CD4-positive, alpha-beta T cell treated with Interleukin-4 for 4 hours (primary cell): ENCODE measurements around the gene MAST3.
"Not testable (repeated sequence)": the region's sequence is repeated elsewhere in the genome, so short reads cannot be mapped to it uniquely, and the experiment has no call there.

Experiments used
- DNase-seq: peaks from one replicate; pipeline ENCODE4 v3.0.0-alpha.2; 2020

MAST3 gene

DNA sequence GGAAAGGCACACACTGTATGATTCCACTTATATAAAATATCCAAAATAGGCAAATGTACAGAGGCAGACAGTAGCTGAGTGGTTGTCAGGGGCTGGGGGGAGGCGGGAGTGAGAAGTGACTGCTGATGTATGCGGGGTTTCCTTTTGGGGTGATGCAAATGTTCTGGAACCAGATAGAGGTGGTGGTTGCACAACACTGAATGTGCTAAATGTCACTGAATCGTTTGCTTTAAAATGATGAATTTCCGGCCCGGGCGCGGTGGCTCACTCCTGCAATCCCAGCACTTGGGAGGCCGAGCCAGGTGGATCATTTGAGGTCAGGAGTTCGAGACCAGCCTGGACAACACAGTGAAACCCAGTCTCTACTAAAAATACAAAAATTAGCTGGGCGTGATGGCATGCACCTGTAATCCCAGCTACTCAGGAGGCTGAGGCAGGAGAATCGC lies 8.5 kb upstream of the MAST3 start:
- peak; percentile 79 for DNase-seq

DNA sequence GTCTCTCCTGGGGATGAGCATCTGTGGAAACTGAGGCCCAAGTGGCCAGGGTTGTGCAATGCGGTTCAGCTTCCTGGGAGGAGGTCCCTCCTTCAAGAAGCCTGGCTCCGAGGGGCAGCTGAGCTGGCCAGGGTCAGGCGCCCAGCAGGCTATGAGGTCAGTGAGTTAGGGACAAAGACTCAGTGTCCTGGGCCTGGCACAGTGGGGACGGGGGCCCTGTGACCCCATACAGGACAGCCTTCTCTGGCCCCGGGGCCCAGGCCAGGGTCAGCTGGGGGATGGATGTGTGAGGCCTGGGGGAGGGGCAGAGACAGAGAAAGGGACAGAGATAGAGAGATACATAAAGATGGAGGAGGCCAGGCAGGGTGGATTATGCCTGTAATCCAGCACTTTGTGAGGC lies 7.9 kb upstream of the MAST3 start:
- no peak for DNase-seq

DNA sequence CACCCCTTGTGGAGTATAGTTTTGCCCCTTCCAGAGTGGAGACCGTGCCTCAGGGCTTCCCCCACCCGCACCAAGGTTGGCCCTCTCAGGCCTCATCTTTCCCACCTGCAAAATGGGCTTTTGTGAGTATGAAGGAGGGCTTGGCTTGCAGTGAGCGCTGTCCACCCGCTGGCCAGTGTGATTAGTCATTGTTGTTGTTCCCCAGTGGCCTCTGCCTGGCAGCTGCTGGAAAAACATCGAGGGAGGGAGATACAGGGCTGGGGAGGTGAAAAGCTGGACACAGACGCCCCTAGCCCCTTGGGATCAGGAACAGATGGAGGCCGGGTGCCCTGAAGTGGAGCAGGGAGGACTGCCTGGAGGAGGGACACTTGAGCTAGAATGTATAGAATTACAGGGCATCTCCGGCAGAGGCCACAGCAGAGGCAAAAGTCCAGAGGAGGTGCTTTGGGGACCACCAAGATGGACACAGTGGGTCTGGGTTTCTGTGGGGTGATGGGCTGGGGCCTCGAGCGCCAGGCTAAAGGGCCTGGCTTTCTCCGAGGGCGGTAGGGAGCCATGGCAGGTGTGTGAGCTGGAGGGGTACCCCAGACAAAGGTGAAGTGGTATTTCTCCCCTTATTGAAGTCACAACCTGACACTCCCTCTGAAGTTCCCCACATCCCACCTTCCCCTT lies 6.9 kb upstream of the MAST3 start:
- no peak for DNase-seq

DNA sequence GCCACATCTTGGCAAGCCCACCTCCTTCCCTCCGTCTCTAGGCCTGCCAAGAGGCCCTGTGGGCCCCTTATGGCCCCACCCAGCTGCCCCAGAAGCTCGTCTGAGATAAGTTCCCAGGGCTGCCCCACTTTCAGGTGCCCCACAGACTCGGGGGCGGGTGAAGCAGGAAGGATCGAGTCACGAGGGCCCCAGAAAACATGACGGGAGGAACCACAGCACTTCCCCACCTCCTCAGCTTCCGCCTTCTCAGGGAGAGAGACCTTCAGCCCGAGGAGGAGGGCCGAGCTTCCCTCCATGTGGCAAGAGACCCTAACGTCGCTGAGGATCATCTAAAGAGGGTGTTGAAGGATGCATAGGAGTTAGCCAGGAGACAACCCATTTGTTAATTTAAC lies 6.4 kb upstream of the MAST3 start:
- DNase-seq: peak; percentile 86

DNA sequence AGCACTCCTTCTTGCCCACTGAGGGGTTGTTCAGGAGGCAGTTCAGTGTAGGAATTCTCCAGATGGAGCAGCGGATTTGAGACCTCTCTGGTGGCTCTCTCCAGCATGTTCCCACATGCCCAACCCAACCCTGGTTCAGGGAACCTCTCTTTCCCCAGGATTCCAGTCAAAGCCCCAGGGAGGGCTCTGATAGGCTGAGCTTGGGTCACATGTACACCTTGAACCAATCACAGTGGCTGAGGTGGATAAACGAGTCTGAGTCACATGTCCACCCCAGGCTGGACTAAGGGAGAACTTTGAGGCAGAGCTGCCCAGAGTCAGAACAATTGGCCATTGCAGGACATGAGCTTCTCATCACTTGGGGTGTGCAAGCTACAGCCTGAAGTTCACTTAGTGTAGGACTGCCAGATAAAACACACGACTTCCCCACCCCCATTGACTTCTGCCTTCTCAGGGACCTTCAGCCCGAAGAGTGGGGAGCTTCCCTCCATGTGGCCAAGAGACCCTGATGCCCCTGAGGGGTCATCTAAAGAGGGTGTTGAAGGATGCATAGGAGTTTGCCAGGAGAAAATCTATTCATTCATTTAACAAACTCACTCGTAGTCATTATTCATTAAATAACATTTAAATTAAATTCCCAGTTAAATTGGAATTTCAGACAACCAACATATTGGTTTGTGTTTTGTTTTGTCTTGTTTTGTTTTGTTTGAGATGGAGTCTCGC lies 4.0 kb upstream of the MAST3 start:
- DNase-seq: no peak

DNA sequence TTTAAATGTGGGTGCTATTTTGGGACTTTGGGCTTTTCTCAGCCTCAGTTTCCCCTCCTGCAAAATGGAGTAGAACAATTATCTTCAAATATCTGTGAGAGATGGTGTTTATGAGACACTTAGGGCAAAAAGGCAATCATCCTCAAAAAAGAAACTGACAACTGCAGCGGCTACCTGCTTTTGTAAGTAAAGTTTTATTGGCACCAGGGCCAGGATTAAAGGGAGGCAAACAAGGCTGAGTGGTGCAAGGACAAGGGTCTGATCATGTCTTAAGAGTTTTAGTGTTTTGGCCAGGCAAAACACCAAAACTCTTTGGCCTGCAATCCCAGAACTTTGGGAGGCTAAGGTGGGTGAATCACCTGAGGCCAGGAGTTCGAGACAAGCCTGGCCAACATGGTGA lies 1.3 kb upstream of the MAST3 start:
- no peak for DNase-seq

DNA sequence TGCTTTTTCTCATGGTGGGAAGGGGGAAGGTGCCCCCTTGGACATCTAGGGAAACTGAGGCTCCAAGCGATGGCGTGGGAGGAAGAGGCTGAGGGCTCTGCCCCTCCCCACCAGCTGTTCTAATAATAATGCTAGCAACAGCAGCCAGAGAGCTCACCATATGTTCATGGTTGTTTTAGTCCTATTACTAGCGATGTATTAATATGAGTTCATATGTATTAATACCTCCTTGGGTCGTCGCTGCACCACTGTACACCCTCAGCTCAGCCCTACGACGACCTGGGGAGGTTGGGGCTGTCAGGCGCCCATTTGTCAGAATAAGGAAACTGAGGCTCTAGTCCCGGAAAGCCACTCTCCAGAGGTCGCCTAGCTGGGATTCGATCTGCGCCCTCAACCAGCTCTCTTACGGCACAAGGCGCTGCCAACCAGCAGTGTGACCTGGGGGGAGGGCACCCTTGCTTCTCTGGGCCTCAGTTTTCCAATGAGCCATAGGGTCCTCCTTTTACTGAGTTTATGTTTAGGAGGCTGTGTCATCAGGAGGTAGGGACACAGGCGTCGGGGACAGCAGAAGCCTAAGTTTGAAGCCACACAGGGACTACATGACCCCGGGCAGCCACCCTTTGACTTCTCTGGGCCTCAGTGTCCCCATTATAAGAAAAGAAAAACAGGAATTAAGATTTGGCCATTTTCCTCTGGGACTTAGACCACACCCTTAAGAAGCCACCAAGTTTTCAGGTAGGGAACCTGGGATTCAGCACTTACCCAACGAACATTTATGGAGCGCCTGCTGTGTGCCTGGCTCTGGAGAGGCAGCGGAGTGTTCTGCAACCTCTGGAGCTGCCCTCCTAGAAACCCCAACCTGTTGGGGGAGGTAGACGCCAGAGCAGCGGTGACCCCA lies 664 bp downstream of the MAST3 start:
- DNase-seq: no peak

DNA sequence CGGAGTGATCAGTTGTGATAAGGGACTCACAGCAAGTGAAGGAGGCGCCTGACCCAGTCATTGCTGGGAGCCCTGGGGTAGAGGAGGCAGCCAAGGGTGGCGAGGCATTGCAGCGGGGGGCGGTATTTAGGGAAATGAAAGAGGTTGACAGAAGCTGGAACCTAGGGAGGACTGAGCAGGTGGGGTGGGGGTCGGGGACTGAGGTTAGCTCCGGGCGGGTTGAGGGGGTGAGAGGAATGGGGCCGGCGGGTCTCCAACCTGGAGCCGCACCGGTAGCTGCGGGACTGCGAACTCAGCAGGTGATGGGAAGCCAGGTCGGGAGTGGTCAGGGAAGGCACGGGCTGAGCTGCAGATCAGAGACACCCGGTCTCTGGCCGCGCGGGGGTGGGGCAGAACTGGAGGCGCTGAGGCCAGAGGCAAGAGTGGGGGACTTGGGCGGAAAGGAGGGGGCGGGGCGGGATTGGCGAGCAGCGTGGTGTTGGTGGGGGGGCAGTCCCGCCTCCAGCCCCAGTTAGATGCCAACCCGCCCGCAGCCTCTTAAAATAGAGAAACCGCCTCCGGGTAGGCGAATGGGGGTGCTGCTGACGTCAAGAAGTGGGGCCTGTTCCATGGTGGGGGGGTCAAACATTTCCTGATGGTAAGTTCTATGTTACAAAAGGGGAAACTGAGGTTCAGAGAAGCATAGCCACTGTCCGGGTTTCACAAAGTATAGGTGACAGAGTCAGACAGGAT lies 1.5 kb downstream of the MAST3 start:
- peak; percentile 10 for DNase-seq

DNA sequence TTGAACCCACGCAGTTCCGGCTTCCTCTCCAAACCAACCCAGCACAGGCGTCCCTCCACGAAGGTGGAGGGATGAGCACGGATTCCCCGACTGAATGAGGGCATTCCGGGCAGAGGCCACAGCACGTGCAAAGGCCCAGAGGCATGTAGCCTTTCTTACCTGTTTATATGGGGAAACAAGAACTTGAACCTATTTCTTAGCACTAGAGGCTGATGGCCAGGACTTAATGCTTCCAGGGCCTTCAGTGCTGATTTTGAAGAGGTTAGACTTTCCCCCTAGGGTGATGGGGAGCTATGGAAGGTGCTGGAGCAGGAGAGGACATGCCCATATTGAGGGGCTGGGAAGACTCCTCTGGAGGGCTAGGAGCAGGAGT lies 2.0 kb downstream of the MAST3 start:
- no peak for DNase-seq

DNA sequence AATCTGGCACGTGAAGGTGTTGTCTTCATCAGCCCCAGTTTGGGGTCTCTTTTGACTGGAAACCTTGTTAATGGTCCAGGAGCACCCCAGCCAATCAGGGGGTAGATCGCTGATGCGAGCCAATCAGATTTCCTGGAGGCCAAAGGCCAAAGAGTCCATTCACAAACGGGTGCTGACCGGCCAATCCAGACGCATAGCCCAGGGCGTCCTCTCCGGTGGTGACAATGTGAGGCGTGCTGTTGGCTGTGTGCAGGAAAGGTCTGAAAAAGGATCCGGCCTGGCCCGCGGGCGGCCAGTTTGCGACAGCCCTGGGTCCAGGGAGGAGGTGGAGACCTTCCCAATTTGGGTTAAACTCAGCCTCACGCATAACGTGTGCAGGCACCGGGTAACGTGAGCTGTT lies 3.1 kb downstream of the MAST3 start:
- DNase-seq: no peak

DNA sequence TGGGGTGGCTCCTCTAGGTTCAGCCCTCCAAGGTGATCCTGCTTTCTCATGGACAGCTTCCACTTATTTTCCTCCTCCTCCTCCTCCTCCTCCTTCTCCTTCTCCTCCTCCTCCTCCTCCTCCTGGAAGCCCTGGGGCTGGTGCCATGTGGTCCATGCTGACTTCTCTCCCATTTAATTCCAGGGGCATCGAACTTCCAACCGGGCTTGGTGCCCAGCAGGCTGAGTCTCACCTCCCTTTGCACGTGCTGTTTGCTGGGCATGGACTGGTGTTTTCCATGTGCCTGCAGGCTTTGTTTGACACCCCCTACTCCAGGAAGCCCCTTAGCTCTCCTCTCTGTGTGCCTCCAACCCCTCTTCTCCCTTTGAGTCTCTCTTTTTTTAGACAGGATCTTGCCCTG lies 3.7 kb downstream of the MAST3 start:
- no peak for DNase-seq

DNA sequence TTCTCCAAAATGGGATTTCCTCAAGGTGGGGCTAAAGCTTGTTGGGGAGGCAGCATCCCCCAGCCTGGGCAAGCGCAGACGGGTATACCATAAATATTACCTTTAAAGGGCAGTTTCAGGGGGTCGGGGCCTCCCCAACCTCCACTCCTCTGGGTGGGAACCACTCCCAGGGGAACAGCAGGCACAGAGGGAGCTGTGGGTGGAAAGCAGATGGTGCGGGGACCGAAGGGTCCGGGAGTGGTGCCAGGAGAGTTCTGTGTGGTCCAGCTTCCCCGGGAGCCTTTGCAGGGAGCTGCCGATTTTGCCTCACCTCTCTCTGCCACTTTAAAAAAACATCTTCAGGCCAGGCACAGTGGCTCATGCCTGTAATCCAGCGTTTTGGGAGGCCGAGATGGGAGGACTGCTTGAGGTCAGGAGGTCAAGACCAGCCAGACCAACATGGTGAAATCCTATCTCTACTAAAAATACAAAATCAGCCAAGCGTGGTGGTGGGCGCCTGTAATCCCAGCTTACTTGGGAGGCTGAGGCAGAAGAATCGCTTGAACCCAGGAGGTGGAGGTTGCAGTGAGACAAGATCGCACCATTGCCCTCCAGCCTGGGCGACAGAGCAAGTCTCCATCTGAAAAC lies 5.5 kb downstream of the MAST3 start:
- no peak for DNase-seq

DNA sequence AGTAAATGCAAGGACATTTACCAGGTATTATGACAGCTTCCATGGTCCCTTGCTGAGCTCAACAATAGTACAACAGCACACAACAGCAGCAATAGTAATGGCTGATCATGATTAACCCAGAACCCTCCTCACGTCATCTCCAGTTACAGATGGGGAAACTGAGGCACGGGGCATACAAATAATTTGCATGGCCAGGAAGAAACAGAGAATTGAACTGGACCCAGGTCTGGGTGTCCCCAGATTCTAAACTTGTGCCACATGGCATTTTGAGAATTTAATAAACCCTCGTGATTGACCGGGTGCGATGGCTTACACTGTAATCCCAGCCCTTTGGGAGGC lies 7.2 kb downstream of the MAST3 start:
- DNase-seq: no peak

DNA sequence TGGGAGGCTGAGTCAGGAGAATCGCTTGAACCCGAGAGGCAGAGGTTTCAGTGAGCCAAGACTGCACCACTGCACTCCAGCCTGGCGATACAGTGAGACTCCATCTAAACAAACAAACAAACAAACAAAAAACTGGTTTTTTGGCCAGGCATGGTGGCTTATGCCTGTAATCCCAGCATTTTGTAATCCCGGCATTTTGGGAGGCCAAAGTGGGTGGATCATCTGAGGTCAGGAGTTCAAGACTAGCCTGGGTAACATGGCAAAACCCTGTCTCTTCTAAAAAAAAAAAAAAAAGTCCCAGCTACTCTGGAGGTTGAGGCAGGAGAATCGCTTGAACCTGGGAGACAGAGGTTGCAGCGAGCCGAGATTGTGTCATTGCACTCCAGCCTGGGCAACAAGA lies 7.7 kb downstream of the MAST3 start:
- DNase-seq: not testable (repeated sequence)

DNA sequence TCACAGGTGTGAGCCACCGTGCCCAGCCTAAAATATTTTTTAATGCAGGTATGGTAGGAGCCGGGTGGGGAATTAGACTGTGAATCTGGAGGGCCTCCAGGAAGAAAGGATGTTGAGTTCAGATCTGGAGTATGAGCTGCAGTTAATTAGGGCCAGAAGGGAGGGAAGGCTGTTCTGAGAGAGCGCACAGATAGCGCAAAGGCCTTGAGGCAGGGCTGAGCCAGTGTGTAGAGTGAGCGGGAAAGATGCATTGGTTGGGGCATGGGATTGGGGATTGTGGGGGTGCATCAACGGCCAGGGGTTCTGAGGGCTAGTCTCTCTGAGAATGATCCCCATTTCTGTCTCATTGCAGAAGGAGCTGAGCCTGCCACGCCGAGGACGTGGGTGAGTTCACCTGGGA lies 9.7 kb downstream of the MAST3 start:
- DNase-seq: no peak

DNA sequence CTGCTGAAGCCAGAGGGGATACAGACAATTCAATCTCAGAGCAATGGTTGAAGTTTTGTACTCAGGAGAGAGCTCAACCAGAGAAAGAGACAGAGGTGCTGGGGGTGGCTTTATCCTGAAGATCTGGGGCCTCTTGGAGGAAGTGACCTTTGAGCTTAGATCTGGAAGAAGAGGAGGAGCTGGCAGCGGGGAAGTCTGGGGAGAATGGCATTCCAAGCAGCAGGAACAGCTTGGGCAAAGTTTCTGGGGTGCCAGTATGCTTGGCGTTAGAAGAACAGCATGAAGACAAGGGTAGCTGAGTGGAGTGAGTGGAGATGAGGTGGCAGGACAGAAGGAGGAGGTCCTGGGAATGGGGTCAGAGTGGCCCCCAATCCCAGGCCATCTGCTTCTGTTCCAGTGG lies 11.3 kb downstream of the MAST3 start:
- no peak for DNase-seq

DNA sequence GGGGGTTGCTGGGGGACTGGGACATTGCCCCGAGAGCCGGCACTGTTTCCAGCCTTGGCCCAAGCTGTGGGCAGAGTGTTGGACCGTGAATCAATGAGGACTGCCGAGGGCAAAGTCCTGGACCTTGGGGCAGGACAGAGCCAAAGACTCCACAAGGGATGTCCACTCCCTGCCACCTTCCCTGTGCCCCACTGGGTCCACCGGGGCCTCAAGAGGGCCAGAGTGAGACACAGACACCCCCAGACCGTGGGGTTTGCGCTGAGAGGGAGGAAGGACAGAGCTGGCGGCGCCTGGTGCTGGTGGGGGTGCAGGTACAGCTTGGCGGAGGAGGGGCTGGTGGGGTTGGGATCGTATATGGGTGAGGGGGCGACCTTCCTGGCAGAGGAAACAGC lies 11.8 kb downstream of the MAST3 start:
- no peak for DNase-seq

DNA sequence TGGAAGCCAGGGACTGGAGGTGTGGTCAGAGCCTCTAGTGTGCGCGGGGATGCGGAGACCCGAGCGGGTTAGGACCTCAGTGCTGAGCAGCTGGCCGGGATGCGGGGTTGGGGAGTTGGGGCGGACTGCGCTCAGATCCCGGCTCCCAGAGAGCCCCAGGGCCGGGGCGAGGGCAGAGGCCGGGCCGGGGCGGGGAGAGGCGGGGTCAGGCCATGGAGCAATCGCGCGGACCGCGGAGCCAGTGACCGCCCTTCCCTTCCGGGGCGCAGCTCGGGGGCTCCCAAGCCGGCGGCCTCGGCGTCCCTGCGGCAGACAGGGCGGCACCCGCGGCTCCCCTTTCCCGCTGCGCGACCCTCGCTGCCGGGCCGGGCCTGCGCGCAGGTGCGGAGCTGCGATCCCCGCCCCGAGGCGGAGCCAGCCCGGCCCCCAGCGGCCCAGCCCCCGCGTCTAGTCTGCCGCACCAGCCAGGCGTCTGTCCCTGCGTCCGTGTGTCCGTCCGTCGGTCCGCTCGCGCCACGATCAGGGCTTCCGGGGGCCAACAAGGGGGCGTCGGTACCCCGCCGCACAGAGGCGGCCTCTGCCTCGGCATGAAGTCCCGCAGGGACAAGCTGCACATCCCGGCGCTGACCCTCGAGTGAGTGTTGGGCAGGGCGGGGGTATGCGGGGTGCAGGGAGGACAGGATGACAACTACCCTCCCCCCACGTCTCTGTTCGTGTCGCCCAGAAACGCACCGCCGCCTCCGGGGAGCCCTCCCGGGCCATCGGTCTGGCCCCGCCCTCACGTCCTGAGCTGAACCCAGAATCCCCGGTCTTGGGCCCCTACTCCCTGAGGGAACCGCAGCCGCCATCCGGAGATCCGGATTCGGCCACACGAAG lies 12.4 kb downstream of the MAST3 start:
- no peak for DNase-seq

DNA sequence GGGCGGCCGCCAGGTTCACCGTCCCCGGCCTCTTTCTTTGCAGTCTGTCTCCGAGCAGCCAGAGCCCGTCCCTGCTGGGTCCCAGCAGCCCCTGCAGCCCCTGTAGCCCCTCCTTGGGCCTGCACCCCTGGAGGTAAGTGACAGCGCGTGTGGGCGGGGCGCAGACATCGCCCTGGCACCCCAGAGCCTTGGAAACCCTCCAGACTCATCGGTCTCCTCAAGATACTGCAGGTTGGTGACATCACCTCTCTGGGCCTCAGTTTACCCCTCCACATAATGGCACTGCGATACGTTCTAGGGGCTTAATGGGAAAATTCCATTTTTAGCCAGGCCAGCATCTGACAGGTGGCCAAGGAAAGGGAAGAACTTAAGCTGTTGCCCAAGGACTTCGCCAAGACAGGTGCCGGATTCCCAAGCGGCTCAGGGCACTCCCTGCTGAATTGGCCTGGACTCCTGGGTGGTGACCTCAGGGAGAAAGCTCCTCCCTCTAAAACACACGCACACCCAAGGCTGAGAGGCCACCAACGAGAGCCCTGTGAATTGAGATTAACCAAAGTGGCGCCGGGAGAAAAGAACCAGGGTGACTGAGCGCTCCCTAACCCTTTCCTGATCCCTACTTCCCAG lies 13.1 kb downstream of the MAST3 start:
- no peak for DNase-seq

DNA sequence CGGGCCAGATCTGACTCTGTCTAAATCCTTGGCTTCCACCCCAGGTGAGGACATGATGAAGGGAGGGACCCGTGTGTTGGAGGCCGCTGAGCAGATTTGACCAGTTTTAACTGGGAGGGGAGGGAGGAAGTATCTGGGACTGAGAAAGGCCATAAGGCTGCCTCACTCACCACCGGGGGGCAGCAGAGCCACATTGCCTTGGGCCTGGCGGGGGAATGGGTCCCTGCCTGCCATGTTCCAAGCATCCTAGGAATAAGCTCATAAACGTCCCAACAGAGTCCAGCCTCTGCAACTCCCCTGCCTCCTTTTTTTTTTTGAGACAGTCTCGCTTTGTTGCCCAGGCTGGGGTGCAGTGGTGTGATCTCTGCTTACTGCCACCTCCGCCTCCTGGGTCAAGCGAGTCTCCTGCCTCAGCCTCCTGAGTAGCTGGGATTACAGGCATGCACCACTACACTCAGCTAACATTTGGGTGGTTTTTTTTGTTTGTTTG lies 15.5 kb downstream of the MAST3 start:
- peak; percentile 80 for DNase-seq

DNA sequence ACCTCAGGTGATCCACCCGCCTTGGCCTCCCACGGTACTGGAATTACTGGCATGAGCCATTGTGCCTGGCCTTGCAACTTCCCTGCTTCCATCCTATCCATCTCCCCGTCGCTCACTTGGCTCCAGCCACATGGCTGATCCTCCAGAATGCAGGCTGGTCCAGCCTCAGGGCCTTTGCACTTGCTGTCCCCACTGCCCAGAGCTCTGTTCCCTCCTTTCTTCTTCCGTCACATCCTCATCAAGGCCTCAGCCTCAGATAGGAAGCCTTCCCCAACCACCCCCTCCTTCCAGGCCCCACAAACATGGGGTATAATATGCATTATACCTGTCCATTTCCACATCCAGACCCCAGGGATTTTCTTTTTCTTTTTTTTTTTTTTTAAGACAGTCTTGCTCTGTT lies 16.2 kb downstream of the MAST3 start:
- no peak for DNase-seq
